HG03469 (cell line): ENCODE measurements around the gene FSTL5.

Experiments
- ATAC-seq: cut with Tn5 transposase; IDR thresholded peaks from one replicate; pipeline ENCODE4 v1.9.1; 2021; ENCODE audit warnings: mild to moderate bottlenecking, moderate library complexity, moderate number of reproducible peaks; ENCODE audit not compliant: unreplicated experiment

Gene FSTL5

GRCh38 chr4:161359491-161359890 lies 804.3 kb downstream of the FSTL5 start:
- ATAC-seq: no peak

- ATAC-seq: no peak
Observed at GRCh38 chr4:161356351-161356750, 807.4 kb downstream of the FSTL5 start.

GRCh38 chr4:161350946-161351345 lies 812.9 kb downstream of the FSTL5 start:
- ATAC-seq: no peak

GRCh38 chr4:161345741-161346140 lies 818.1 kb downstream of the FSTL5 start:
- no peak for ATAC-seq

- ATAC-seq: no peak
Observed at GRCh38 chr4:161343569-161343950, 820.2 kb downstream of the FSTL5 start.

GRCh38 chr4:161342881-161343568 lies 820.8 kb downstream of the FSTL5 start:
- no peak for ATAC-seq

- no peak for ATAC-seq
Observed at GRCh38 chr4:161336621-161337020, 827.2 kb downstream of the FSTL5 start.

GRCh38 chr4:161336016-161336530 lies 827.7 kb downstream of the FSTL5 start:
- ATAC-seq: no peak
